HL-60/S4 treated with retinoic acid at 250 ng/mL for 4 days and 3 days (cell line): ENCODE measurements around the gene CHSY1.
"Not testable (repeated sequence)": the region's sequence is repeated elsewhere in the genome, so short reads cannot be mapped to it uniquely, and the experiment has no call there.

Experiments used
- in situ Hi-C: fragments of 300-500 bp; cut with MboI; formaldehyde crosslinking; loops from 2 replicates; pipeline ENCODE4 v1.7.0; 2022; ENCODE audit warnings: low sequenced_read_pairs

CHSY1 gene

DNA sequence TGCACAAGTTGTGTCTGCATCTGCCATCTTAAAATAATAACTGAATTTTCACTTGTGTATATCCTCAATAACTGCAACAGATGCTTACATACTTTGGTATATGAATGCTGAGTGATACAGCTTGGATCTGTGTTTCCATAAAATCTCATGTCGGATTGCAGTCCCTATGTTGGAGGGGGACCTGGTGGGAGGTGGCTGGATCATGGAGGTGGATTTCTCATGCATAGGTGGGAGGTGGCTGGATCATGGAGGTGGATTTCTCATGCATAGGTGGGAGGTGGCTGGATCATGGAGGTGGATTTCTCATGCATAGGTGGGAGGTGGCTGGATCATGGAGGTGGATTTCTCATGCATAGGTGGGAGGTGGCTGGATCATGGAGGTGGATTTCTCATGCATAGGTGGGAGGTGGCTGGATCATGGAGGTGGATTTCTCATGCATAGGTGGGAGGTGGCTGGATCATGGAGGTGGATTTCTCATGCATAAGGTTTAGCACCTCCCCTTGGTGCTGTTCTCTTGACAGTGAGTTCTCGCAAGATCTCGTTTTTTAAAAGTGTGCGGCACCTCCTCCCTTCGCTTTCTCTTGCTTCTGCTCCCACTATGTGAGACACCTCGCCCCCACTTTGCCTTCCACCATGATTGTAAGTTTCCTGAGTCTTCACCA lies 37.3 kb downstream of the CHSY1 start:
- in situ Hi-C loops = not testable (repeated sequence)

DNA sequence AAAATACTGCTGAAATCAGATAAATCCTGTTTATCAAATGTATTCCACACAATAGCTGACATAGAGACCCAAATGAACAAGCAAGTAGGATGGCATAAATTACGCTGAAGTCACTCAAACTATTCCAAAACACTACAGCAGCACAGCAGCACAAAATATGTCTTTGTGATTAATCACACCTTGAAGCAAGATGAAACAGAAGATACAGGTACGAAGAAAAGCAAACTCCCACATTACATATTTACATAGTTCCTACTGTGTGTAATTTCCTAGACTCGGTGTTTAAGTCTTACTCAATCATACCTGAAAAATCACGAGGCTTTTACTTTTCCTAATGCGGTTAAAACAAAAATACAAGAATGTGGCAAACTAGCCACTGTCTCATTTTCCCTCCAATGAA lies 38.3 kb downstream of the CHSY1 start:
- in situ Hi-C loops = no loop called here

DNA sequence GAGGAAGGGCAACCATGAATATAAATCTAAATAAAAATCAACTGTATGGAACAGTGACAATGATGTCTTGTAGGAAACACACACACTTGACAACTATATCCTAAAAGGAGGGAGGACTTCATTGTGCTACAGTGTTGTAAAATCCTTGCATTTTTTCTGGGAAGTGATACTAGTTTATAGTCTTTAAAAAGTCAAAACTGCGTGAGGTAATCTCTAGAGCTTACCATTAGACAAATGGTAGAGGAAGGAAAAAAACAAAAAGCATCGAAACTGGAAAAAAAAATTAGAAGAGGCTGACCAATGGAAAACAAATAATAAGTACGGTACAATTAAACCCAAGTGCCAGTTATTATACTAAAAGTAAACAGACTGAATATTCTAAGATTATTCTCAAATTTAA lies 38.7 kb downstream of the CHSY1 start:
- in situ Hi-C loops = no loop called here

DNA sequence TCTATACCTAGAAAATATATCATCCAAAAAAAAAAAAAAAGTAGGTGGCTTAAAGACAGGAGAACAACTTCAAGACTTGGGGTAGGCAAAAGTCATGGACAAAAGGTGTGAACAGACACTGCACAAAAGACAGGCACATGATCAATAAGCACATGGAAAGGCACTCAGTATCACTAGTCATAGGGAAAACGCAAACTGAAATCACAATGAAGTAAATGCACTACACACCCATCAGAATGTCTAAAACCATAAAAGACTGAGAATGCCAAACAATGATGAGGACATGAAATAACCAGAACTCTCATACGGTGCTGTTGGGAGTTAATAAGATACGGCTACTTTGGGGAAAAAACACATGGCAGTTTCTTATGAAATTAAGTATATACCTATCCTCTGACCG lies 40.0 kb downstream of the CHSY1 start:
- in situ Hi-C loops = no loop called here

DNA sequence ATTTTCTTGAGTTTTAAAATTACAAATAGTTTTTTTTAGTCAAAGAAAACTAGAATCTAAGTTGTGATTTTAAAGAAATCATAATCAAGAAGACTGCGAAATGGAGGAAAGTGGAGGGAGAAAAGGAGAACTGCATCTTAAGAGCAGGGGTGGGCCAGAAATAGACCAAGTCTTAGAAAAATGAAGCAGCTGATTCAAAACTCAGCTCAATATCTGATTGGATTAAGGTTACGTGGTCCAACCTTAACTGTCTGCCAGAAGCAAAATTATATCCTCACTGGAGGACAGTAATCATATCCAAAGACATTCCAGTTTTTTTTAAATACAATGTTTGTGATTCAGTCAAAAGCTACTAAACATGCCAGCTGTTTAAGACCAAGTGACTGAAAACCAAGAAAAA lies 41.4 kb downstream of the CHSY1 start:
- in situ Hi-C loops = no loop called here

DNA sequence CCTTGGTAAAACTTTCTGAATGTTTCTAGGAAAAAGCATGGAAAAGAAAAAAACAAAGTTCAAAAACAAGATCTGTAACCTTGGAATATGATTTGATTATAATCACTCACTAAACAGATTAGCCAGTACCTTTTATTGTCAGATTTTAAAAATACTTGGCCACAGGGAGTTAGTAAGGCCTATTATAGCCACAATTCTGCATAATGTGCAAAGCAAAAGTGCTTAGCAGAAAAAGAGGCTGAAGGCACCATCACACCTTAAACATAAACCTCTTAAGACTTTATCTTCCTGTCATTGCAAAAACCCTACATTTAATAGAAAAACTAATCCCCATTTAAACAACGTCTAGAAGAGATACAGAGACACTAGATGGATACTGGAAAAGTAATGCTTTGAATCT lies 41.8 kb downstream of the CHSY1 start:
- in situ Hi-C loops = no loop called here

DNA sequence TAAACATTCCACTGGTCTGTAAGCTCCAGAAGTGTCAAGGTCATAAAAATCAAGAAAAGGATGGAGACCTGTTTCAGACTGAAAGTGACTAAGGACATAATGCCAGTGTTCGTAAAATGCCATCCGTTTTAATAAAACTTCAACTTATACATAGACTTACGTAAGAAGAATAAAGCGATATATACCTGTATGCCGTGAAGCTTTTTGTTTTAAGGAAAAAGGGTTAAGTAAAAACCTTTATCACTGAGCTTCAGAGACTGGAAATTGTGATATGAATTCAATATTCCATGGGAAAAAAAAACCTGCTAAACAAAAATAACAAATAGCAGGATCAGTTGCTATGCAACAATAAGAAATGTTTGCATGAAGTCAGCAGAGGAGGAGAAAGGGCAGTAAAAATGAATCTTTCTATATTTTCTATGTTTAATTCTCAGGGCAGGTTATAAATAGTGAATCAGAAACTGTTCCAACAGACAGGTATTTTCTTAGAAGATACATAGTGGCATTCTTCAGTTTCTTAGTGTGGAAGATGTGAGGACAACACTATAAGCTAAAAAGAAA lies 42.5 kb downstream of the CHSY1 start:
- in situ Hi-C loops = no loop called here

DNA sequence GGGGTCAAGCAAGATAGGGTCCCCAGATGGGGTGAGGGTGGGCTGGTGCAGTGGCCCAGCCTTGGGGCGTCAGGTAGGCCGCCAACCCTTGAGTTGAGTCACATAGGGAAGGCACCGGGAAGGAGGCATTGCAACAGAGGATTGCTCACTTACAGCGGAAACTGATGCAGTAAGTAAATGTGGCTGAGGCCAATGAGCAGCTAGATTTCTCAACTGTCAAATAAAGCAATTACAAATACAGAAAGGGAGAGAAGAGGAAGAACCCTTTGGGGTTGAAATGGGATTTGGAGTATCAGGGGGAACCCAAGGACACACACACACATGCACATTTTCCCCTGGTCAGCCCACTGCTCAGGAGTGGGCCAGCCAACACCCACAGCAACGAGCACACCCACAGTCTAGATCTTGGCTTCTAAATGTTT lies 44.0 kb downstream of the CHSY1 start:
- in situ Hi-C loops = no loop called here

DNA sequence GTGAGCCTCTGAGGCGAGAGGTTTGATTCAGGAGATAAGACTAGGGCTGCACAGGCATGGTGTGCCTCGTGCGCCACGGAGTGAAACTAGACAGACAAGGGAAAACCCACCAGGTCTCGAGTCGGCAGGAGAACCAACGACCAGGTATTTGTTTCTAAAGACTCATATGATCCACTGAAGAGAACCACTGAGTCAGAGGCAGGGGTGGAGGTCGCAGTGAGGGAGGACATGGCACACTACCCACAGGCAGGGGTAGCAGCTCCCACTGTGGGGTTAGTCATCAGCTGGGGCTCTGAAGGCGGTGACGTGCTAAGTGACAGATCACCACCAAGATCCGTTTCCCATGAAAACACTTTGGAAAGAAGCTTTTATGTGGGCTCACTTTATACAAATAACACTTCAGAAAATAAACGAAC lies 45.7 kb downstream of the CHSY1 start:
- in situ Hi-C loops = no loop called here

DNA sequence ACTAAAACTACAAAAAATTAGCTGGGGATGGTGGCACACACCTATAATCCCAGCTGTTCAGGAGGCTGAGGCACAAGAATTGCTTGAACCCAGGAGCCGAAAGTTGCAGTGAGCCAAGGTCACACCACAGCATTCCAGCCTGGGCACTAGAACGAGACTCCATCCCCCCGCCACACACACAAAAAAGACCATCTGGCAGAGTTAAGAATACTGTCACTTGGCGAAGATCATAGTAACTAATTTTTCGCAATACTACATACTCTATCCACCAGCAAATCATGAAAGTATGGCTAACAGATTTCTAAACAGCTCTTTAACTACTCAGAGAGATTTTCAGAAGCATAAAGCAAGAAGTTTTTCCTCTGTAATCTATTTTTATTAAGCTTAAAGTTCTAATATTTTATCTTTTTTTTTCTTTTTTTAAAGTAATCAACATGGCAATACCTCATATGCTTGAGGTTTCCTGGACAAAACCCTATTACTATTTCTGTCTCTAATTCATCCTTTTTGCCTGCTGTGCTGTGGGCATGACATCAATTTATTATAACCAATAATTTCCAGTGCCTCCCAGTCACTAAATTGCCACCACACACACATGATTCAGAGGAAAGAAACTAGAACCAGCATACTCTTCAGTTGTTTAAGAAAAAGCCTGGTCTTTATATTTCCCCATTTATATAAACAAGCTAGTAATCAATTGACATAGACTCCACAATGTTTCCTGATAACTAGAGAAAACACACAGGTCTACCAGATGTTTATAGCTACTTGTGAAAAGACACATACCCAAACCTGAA lies 46.9 kb downstream of the CHSY1 start:
- in situ Hi-C loops = no loop called here

DNA sequence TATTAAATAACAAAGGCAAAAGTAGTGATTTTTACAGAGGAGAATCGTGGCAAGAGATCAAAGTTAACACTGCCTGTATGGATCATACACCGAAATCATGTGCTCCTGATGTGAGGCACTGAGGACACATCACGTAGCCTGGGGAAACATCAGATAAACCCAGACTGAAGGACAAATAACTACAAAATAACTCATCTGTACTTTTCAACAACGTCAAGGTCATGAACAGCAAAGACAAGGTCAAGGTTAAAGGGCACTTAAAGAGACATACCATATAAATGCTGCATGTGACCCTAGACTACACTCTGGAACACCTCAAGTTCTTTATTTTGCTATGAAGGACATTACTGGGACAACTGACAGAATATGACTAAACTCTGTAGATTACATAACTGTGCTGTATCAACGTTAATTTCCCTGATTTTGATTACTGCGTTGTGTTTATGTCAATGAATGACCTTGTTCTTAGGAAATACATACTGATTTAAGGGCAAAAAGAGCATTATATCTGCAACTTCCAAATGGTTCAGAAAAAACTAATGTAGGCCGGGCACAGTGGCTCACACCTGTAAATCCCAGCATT lies 48.1 kb downstream of the CHSY1 start:
- in situ Hi-C loops = no loop called here

DNA sequence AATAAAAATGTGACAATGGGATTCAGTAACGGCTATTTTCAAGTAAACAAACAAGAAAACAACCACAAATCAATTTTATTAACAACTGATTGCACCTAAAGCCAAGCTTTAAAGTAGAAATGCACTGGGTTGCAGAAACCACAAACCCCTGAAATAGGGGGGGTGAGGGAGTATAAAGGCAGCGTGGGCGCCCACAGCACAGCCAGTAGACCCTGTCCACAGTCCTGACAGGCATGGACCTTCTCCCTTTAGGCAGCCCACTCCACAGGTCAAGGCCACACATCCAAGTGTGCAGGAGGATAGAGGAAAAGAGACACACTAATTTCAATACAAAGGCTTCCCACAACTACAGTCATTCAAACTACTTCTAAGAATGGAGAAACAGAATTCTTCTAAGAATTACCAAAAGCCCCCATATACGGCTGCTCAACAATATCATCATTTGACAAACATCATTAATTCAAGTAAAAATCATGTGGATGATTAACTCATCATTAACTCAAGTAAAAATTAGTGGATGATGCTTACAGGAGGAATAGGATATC lies 48.7 kb downstream of the CHSY1 start:
- in situ Hi-C loops = no loop called here

DNA sequence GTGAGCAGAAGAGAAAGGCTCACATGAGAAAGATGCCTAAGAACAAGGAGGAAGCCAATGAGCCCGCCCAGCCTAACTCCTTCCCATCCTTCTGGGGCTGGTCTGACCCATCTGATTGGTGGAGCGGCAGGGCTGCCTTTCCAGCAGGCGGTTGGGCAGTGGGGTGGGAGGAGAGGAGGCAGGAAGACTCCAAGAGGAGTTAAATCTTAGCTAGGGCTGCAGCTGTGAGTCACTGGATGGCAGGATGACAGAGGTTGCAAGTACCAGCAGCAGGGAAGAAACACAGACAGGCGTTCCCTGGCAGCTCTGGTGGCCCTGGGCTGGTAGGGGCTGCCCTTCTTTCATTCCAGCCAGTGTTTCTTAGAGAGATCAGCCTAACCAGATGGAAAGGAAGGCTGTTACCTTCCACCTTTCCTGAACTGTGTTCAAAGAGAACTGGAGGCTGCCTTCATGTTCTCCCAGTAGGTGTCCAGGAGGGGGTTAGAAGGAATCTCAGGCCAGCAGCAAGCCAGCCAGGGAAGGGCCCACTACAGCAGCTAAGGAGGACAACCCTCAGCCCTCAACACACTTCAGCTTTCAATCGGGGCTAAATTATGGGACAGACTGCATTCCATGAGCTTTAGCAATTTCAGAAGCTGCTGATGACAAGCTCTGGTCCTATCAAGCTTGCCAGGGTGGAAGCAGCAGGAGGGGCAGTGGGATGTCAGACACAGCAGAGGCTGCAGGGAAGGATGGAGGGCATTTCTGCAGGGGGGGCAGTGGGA lies 50.3 kb downstream of the CHSY1 start:
- in situ Hi-C loops = no loop called here

DNA sequence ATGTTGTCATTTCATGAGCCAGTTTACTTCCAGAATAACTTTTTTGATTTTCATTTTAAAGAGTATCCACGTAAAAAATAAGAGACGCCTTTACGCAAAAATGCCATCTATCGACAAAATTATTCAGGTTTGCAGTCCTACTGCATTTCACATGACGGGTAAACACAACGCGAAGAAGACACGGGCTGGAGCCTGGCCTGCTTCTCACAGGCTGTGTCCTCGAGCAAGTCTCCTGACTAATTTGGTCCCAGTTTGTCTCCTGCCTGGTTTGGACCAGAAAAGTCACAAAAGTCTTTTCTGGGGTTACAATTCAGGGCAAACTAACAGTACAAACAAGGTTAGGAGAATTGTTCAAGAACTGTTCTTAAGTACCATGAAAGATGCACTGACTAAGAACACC lies 51.7 kb downstream of the CHSY1 start:
- in situ Hi-C loops = no loop called here

DNA sequence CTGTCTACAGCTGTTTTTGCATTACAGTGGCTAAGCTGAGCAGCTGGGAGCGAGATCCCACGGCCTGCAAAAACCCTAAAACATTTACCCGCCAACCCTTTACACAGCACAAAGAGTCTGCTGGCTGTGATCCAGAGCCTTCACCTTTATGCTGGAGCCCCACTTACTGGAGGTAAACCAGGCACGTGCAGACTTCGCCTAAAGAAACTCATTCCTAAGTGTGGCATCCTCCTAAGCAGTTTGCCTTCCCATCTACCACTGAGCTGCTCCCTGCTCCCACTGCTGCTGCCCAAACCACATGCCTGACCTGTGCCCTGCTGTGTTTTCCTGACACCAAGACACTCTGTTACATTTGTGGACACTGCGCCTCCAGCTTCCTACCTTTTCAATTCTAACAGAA lies 53.0 kb downstream of the CHSY1 start:
- in situ Hi-C loops = no loop called here

DNA sequence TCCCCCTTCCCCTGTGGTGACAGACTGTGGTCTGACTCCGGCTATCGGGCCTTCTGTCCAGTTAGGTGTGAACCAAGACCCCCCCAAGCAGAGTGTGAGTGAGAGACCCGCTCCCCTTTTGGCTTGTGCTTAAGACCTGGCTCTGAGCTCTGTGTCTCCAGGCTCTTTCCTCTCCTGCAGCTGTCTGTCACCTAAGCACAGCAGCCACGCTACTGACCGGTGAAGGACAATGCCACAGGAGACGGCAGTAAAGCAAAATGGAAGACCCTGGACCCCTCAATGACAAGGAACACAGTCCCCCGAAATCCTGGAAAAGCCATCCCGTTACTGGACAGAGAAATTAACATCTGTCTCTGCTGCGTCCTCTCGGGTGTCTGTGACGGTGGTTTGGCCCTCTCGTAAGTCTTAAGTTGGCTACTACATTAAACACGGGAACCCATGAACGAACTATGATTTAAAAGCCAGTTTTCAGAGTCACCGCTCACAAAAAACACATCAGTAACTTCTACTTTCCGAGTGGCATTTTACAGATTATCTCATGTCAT lies 53.7 kb downstream of the CHSY1 start:
- in situ Hi-C loops = no loop called here

DNA sequence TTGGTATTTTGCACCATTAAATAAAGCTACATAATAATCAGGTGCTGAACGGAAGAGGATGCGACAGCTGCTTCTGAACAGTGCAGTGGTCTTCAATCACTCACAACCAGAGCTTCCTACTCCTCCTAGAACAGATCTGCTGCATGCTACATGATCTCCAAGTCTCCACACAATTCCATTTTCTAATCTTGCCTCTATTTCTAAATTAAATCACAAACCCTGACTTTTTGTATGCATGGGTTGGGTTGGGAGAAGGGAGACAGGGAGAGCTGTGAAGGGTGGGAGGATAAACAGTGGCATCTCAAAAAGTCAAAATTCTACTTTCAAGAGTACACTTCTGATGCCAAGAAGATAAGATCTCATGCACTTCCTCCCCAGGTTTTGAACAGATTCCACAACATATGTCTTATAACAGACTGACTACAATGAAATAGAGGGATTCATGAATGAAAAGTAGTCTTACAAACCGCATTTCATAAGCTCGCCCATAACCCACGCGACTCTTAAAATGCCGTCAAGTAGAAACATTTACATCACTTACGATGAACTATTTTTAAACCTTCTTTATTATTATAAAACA lies 57.2 kb downstream of the CHSY1 start:
- in situ Hi-C loops = no loop called here

DNA sequence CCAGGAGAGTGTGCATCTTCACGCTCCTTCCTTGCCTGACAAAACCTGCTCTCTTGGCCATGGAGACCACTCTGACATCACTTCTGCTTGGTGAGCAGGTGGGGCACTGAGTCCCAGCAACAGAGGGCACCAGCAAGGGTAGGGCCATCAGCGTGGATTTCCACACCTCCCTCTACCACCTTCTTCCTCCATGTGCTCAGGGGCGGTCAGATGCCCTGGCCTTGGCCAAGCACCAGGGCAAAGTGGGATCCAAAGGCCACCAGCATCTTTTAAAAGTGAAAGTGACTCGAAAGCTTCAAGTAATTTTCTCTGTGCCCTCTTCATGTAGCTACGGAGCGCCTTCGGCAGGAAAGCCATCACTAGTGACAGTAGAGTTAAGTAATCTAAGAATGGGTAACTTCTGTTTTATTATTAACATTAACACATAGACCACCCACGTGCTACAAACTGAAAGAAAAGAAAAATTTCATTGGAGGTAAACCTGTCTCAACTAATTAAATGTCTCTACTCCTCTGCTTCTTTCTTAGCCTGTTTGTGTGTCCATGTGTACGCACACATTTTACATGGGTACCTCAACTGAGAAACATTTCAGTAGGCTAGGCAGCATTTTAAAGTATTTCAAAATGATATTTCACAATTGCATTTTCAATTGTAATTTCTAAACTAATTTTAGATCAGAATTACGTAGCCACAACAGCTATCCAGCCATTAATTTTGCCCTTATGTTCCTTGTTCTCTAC lies 57.9 kb downstream of the CHSY1 start:
- in situ Hi-C loops = no loop called here

DNA sequence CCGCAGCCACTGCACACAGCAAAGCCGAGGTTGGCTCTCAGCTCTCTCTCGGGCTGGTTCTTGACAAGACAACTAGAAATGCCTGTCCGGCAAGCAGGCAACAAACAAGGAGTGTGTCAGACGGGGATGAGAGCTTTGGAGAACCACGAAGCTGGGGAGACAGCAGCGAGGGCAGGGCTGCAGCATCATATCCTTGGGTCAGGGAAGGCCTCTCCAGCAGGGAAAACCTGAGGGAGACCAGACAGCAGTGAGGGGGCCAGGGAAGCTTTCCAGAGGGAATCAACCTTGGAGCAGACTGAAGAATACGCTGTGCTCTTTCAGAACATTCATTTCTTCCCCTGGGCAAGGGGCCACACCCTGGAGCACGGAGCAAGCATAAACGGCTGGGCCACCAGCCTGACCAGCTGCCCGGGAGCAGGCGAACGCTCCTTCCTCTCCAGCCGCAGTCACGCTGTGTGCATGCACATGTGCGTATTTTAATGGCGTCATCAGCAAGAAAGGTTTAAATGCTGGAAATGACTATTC lies 58.7 kb downstream of the CHSY1 start:
- in situ Hi-C loops = no loop called here
